IMR-90 (cell line): ENCODE measurements around the gene HNRNPM. TPM values are rescaled to one million over a fixed set of nuclear protein-coding genes. Genes with fewer than 3 reads are reported as not detected.

Experiments used
- ATAC-seq: fragments of 200-7000 bp; cut with Tn5 transposase; 2 replicates; pipeline ENCODE4 v1.9.1; 2020; ENCODE audit warnings: low read depth, mild to moderate bottlenecking, moderate library complexity
- BruUV-seq: library from RNA; stranded (reverse); fragments of 400-500 nt; replicated peaks from 2 replicates; lab custom pipeline; 2021; lab: Mats Ljungman, UMichigan
- CTCF ChIA-PET: fragments of 300-600 bp; formaldehyde crosslinking; extraction: SDS; loops from one replicate; lab custom pipeline; 2021; ENCODE audit warnings: antibody characterized with exemption; lab: Yijun Ruan, JAX
- POLR2A ChIA-PET: fragments of 300-600 bp; sonication (Branson Sonifier 250); formaldehyde crosslinking; loops from one replicate; lab custom pipeline; 2022; ENCODE audit warnings: antibody characterized with exemption; ENCODE audit not compliant: unreplicated experiment; lab: Charles Lee
- DNase-seq: peaks from one replicate; pipeline ENCODE4 v3.0.0; 2013
- H2AFZ ChIP-seq: replicated peaks from 2 replicates; pipeline ENCODE3; 2013; ENCODE audit warnings: low read length, mild to moderate bottlenecking; ENCODE audit not compliant: poor library complexity
- H2AK5ac ChIP-seq: 2 replicates; pipeline ENCODE4 v1.6.1; 2013; ENCODE audit warnings: low read depth, low read length, inconsistent platforms
- H2AK9ac ChIP-seq: replicated peaks from 2 replicates; pipeline ENCODE3; 2013; ENCODE audit warnings: mild to moderate bottlenecking, low read depth, low read length, moderate library complexity; ENCODE audit not compliant: poor library complexity
- H2BK120ac ChIP-seq: 2 replicates; pipeline ENCODE4 v1.6.1; 2013; ENCODE audit warnings: low read depth, low read length, inconsistent platforms
- H2BK15ac ChIP-seq: 3 replicates; pipeline ENCODE4 v1.6.1; 2013; ENCODE audit warnings: low read depth, low read length, inconsistent platforms
- H2BK20ac ChIP-seq: 2 replicates; pipeline ENCODE4 v1.6.1; 2013; ENCODE audit warnings: low read depth, mild to moderate bottlenecking, inconsistent platforms, low read length, moderate library complexity
- H2BK5ac ChIP-seq: 2 replicates; pipeline ENCODE4 v1.6.1; 2013; ENCODE audit warnings: mild to moderate bottlenecking, low read depth, low read length, inconsistent platforms; ENCODE audit not compliant: poor library complexity, severe bottlenecking
- H3K14ac ChIP-seq: replicated peaks from 2 replicates; pipeline ENCODE4 v1.6.1; 2013; ENCODE audit warnings: low read depth, low read length, inconsistent platforms
- H3K18ac ChIP-seq: 2 replicates; pipeline ENCODE4 v1.6.1; 2013; ENCODE audit warnings: low read depth, low read length, control low read depth
- H3K23ac ChIP-seq: 2 replicates; pipeline ENCODE4 v1.6.1; 2013; ENCODE audit warnings: low read depth, low read length, inconsistent platforms
- H3K27ac ChIP-seq: 2 replicates; pipeline ENCODE4 v1.5.1; 2013; ENCODE audit warnings: mild to moderate bottlenecking, control low read depth, low read length; ENCODE audit not compliant: insufficient read depth
- H3K27me3 ChIP-seq: 2 replicates; pipeline ENCODE4 v1.6.1; 2013; ENCODE audit warnings: low read length; ENCODE audit not compliant: control insufficient read depth, insufficient read depth
- H3K36me3 ChIP-seq: 2 replicates; pipeline ENCODE4 v1.6.1; 2013; ENCODE audit warnings: low read length, mixed read lengths; ENCODE audit not compliant: control insufficient read depth, insufficient read depth
- H3K4ac ChIP-seq: 2 replicates; pipeline ENCODE4 v1.6.1; 2013; ENCODE audit warnings: low read depth, low read length, inconsistent platforms
- H3K4me1 ChIP-seq: 2 replicates; pipeline ENCODE4 v1.6.1; 2013; ENCODE audit warnings: low read length, mixed read lengths; ENCODE audit not compliant: control insufficient read depth, insufficient read depth
- H3K4me2 ChIP-seq: 2 replicates; pipeline ENCODE4 v1.6.1; 2013; ENCODE audit warnings: low read depth, mild to moderate bottlenecking, control low read depth, low read length, moderate library complexity
- H3K4me3 ChIP-seq: 2 replicates; pipeline ENCODE4 v1.5.1; 2013; ENCODE audit warnings: low read depth, mild to moderate bottlenecking, control low read depth, low read length, moderate library complexity; ENCODE audit not compliant: insufficient read depth
- H3K56ac ChIP-seq: 2 replicates; pipeline ENCODE4 v1.6.1; 2013; ENCODE audit warnings: low read length, inconsistent platforms; ENCODE audit not compliant: insufficient read depth; ENCODE audit errors: extremely low read depth
- H3K79me1 ChIP-seq, 2 experiments: 2 replicates each; pipeline ENCODE4 v1.6.1; 2013; ENCODE audit warnings: low read length in 2 of 2, inconsistent platforms in 1 of 2, low read depth in 1 of 2
- H3K9ac ChIP-seq: 2 replicates; pipeline ENCODE4 v1.6.1; 2013; ENCODE audit warnings: low read depth, low read length, control low read depth
- H3K9me1 ChIP-seq: 2 replicates; pipeline ENCODE4 v1.6.1; 2013; ENCODE audit warnings: low read length, inconsistent platforms; ENCODE audit not compliant: insufficient read depth
- H3K9me3 ChIP-seq: 2 replicates; pipeline ENCODE4 v1.6.1; 2013; ENCODE audit warnings: low read length; ENCODE audit not compliant: control insufficient read depth, insufficient read depth
- H4K20me1 ChIP-seq: 2 replicates; pipeline ENCODE4 v1.6.1; 2013; ENCODE audit warnings: low read length, inconsistent platforms; ENCODE audit not compliant: insufficient read depth
- H4K5ac ChIP-seq: 2 replicates; pipeline ENCODE4 v1.6.1; 2013; ENCODE audit warnings: mild to moderate bottlenecking, low read depth, low read length, control low read depth
- H4K8ac ChIP-seq, 2 experiments: 2 replicates each; pipeline ENCODE4 v1.6.1; 2013; ENCODE audit warnings: low read depth in 2 of 2, low read length in 2 of 2, control low read depth in 1 of 2, inconsistent platforms in 1 of 2
- H4K91ac ChIP-seq: 2 replicates; pipeline ENCODE4 v1.6.1; 2013; ENCODE audit warnings: low read depth, low read length, inconsistent platforms; ENCODE audit not compliant: insufficient read depth
- MAFK ChIP-seq: IDR thresholded peaks from 2 replicates; pipeline ENCODE4 v1.6.1; 2012; ENCODE audit warnings: low read depth, low read length, improper control_type of control experiment
- NFE2L2 ChIP-seq: fragments of 150-350 bp; IDR thresholded peaks from 2 replicates; pipeline ENCODE4 v1.6.1; 2016; ENCODE audit warnings: low read depth, mild to moderate bottlenecking, low read length
- POLR2A ChIP-seq: IDR thresholded peaks from 2 replicates; pipeline ENCODE4 v1.6.1; 2012; ENCODE audit warnings: mild to moderate bottlenecking, low read depth, low read length
- WGBS, 2 experiments: methylation state at CpG; one replicate each; pipeline versions ENCODE4 v1.1.5 to v1.1.7; 2013; ENCODE audit warnings: missing lambda C conversion rate in 2 of 2; ENCODE audit not compliant: insufficient read length in 1 of 2; ENCODE audit errors: extremely low coverage in 2 of 2; 5-methylcytosine and 5-hydroxymethylcytosine counted together
- dilution Hi-C: fragments of 300-500 bp; cut with HindIII; formaldehyde crosslinking; loops from one replicate; pipeline ENCODE4 v1.14.3; 2018; ENCODE audit warnings: low sequenced_read_pairs; ENCODE audit not compliant: unreplicated experiment
- in situ Hi-C: fragments of 300-500 bp; cut with MboI; formaldehyde crosslinking; loops from 3 replicates; pipeline ENCODE4 v1.14.3; 2019; ENCODE audit warnings: low sequenced_read_pairs, inconsistent platforms, mixed read lengths
- intact Hi-C: fragments of 100-400 bp; cut with micrococcal nuclease; formaldehyde crosslinking; loops from 2 replicates; pipeline ENCODE4 v1.10.0; 2022
- polyA plus RNA-seq, 3 experiments: library from polyadenylated mRNA; depleted of rRNA; stranded (reverse); fragments of >200 nt; gene quantifications; 2 replicates each; pipeline ENCODE4 v1.2.3, GENCODE V29; 2012; ENCODE audit warnings: low replicate concordance in 1 of 3
- total RNA-seq: library from RNA; depleted of rRNA; stranded (reverse); fragments of >200 nt; gene quantifications from 2 replicates; pipeline ENCODE4 v1.2.3, GENCODE V29; 2012
- TF ChIP-seq, protein P1 (sequence below): fragments of 150-350 bp; IDR thresholded peaks from 2 replicates; pipeline ENCODE4 v1.6.1; 2016; ENCODE audit warnings: low read depth, mild to moderate bottlenecking, low read length, moderate library complexity, borderline replicate concordance

HNRNPM gene
- total and polyA plus RNA-seq, 2 of the 4 experiments (the other 2 are of a cell fraction) = 75.6 to 197 TPM

DNA sequence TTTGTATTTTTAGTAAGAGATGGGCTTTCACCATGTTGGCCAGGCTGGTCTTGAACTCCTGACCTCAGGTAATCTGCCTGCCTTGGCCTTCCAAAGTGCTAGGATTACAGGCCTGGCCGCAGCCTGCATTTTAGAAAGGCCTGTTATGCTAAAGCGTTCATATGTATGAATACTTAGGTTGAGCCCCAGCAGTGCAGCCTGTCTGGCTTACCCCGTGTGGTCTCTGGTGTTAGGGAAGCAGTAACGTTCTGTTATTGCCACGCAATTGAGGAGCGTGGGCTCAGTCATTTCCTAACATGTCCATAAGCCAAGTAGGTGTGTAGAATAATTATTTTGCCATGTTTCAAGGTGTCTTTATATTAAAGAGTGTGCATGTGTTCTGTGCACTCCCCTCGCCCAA, 14.3 kb downstream of the HNRNPM start:
- no peak; the same call in 1 of the 2 replicates for ATAC-seq
- Histone ChIP-seq H3K18ac (peak overlapping the region; percentile 42; the same call in 1 of the 2 replicates), H2BK5ac (peak overlapping the region; percentile 86), H3K56ac (no peak overlapping the region), H2BK120ac (peak overlapping the region; percentile 53), H2BK15ac (peak overlapping the region; percentile 35; the same call in 1 of the 3 replicates), H3K27me3 (no peaks in the 10 kb centered on the region), H3K9me1 (peaks cover 37% of the 10 kb centered on the region), H3K4me2 (peak overlapping the region; percentile 56), H2AK5ac (peak overlapping the region; percentile 51), H3K4ac (peak overlapping the region; percentile 82), H2AFZ (no peak overlapping the region), H4K5ac (peak overlapping the region; percentile 3; the same call in 1 of the 2 replicates), H3K4me3 (no peak overlapping the region), H2AK9ac (no peak overlapping the region), H4K20me1 (peaks cover 100% of the 10 kb centered on the region), H4K91ac (peak overlapping the region; percentile 53), H3K79me1 (peaks cover 16 to 92% of the 10 kb centered on the region in 2 experiments), H3K9ac (peak overlapping the region; percentile 36), H3K23ac (peak overlapping the region; percentile 84; the same call in 1 of the 2 replicates), H2BK20ac (0 out of 2 replicates have a peak overlapping the region, but pooled peaks have one; percentile 22), H3K27ac (peak overlapping the region; percentile 50; the same call in 1 of the 2 replicates), H4K8ac (0 out of 4 replicates have a peak overlapping the region, but pooled peaks of 1 of the 2 experiments have one; percentile 27), H3K36me3 (peaks cover 22% of the 10 kb centered on the region), H3K4me1 (peaks cover 31% of the 10 kb centered on the region), H3K14ac (peak overlapping the region; percentile 82), H3K9me3 (no peaks in the 10 kb centered on the region)
- no peak for DNase-seq
- ChIA-PET POLR2A (no interaction called here), CTCF (interaction anchor here (1.0 kb wide), 1 partner anchor 105 kb away, joined by 3 read pairs; no protein-coding TSS in a partner anchor)
- WGBS, 2 experiments = 58% methylated on average over 2 of the region's 7 CpGs; no CpG with 5 or more reads in 1 of the 2 experiments
- dilution Hi-C loops (no loop called here), in situ Hi-C loops (no loop called here), intact Hi-C loops (loop anchor here (5.0 kb wide), 1 partner anchor 48 kb away; no protein-coding TSS in a partner anchor)
- no TSS peak for BruUV-seq
- no peak for TF ChIP-seq MAFK
- TF ChIP-seq NFE2L2 = no peak
- TF ChIP-seq, protein P1, sequence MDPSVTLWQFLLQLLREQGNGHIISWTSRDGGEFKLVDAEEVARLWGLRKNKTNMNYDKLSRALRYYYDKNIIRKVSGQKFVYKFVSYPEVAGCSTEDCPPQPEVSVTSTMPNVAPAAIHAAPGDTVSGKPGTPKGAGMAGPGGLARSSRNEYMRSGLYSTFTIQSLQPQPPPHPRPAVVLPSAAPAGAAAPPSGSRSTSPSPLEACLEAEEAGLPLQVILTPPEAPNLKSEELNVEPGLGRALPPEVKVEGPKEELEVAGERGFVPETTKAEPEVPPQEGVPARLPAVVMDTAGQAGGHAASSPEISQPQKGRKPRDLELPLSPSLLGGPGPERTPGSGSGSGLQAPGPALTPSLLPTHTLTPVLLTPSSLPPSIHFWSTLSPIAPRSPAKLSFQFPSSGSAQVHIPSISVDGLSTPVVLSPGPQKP = no peak
- no peak for TF ChIP-seq POLR2A
